T-helper 1 cell (primary cell): ENCODE results near the gene CEACAM21.

Experiments
- DNase-seq, 5 donors: peaks; one replicate each; pipeline ENCODE4 v3.0.0-alpha.2; 2012 to 2020
- total RNA-seq, 4 donors: gene quantifications; one replicate each; lab custom pipeline; 2026; lab: John Stamatoyannopoulos, UW

Gene CEACAM21
- 16.1 to 23.3 (median 21.4) reads per million in 4 donors for total RNA-seq

DNA sequence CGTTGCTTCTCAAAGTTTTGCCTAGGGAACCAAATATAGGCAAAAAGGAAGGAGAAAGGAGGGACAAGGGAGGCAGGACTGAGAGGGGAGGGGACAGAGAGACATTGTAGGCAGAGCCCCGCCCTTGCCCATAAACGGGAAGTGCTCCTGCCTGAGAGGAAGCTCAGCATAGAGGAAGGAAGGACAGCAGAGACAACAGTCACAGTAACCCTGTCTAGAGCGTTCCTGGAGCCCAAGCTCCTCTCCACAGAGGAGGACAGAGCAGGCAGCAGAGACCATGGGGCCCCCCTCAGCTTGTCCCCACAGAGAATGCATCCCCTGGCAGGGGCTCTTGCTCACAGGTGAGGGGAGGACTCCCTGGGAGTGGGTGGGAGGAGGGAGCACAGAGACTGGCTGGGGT lies at the start of gene CEACAM21:
TSS of gene CEACAM21 (plus strand) at position 169 of the 400 bp plus-strand sequence. CDS start at position 278, 109 bp downstream.
- peak in 2 of 5 donors; percentile 32 to 85 for DNase-seq

DNA sequence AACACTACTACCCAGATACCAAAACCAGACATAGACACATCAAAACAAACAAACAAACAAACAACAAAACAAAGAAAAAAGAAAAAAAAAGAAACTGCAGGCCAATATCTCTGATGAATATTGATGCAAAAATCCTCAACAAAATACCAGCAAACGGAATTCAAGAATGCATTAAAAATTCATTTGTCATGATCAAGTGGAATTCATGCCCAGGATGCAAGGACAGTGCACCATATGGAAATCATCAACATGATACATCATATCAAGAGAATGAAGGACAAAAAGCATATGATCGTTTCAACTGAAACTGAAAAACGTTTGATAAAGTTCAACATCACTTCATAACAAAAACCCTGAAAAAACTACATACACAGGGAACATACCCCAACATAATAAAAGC lies 48.9 kb upstream of the CEACAM21 start:
- no peak for DNase-seq

- DNase-seq: no peak
Observed at GRCh38 chr19:41528106-41528505, 47.9 kb upstream of the CEACAM21 start.

DNA sequence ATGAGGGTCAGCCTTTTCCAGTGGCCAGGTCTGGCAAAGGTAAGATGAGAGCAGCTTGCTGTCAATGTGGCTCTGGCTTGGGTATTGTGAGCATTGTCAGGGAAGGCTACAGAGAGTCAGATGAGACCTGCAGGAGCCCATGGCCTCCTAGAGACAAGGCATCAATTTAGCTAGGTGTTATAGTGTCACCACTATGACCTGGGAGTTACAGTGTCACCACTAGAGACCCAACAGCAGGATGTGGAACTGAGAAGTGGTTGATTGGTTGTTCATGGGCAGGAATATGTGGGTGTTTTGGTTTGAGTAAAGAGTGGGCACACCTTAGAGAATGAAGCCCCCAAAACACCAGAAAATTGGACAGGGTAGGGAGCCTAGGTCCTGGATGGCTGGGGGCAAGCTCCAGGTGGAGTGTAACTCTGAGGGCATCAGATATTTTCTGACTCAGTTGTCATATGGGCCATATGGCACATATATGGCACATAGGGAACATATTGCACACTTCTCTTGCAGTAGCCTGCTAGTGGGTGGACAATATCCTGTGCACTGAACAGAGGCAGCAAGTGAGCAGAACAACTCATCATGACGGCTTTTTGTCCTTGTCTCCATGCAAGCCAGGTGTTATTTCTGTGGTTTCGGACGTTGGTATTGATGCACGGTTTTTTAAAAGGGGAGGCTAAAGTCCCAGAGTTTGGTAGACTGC lies 46.3 kb upstream of the CEACAM21 start:
- peak in 1 of 5 donors; percentile 13 for DNase-seq

GRCh38 chr19:41530184-41530534 lies 45.8 kb upstream of the CEACAM21 start:
- no peak for DNase-seq

DNA sequence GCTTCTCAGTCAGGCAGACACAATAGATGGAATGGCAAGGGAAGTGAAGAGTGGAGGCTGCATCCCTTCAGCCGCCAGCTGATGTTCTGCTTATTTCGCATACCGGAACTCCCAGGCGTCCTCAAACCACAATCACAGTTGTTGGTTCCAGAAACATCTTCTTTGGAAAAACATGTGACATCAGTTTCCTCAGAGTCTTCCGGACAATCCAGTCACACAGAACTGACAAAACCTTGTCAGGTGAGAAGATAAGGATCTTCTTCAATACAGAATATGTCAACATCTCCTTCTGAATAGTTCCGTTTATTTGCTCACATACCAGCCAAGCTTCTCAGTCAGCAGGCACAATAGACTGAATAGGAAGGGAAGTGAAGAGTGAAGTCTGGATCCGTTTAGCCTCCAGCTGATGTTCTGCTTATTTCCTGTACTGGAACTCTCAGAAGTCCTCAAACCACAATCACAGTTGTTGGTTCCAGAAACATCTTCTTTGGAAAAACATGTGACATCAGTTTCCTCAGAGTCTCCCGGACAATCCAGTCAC lies 45.1 kb upstream of the CEACAM21 start:
- DNase-seq: no peak

GRCh38 chr19:41531438-41532311 lies 44.3 kb upstream of the CEACAM21 start:
- DNase-seq: peak; percentile 70 to 94 (median 80)

- no peak for DNase-seq
Observed at GRCh38 chr19:41532526-41532925, 43.4 kb upstream of the CEACAM21 start.

GRCh38 chr19:41533671-41534215 lies 42.2 kb upstream of the CEACAM21 start:
- DNase-seq: no peak

- DNase-seq: peak in 1 of 5 donors; percentile 53
Observed at GRCh38 chr19:41535029-41535622, 40.8 kb upstream of the CEACAM21 start.

DNA sequence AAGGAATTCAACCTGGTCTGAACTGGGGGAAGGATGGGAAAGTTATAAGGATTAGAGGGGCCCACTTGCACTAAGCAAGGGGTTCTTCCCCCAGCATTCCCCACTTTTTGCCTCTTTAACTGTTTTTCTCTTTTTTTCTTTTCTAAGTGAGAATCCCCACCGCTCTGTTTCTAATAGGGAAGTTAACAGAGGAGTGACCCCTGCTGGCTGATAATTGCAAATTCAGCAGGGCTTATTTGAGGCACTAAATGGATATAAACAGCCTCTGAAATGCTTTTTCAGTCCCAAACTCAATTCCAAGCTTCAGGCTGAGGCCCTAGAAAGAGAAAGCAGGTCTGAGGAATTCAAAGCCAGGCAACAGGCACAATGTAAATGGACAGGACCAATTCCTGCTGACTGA lies 38.2 kb upstream of the CEACAM21 start:
- DNase-seq: peak in 1 of 5 donors; percentile 55

- DNase-seq: no peak
Observed at GRCh38 chr19:41540041-41540695, 35.8 kb upstream of the CEACAM21 start.

DNA sequence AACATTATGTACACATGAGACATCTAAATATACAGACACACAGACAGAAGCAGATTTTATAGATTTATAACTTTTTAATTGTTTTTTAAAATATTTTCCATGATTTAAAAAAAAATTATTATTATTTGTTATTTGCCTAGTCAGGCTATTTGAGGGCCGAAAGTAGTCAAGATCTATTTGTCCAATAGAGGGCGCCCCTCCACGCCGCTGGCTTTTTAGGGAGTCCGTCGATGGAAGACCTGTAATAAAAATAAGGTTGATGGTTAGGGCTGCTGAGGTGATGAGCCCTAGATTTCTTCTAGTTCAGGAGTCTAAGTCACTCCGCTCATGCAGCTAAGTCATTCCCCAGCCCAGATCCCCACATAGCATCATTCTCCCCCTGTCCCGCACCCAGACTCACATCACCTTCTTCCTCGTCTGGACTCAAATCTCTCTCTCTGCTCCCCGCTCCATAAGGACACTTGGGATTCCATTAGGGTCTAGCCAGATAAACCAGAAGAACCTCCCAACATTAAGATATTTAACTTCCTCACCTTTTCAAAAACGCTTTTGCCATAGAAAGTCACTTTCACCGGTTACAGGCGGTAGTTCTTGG lies 33.9 kb upstream of the CEACAM21 start:
- peak; percentile 53 to 78 (median 67) for DNase-seq

- no peak for DNase-seq
Observed at GRCh38 chr19:41542622-41543021, 33.3 kb upstream of the CEACAM21 start.

GRCh38 chr19:41543582-41543981 lies 32.4 kb upstream of the CEACAM21 start:
- DNase-seq: peak in 1 of 5 donors; percentile 33

DNA sequence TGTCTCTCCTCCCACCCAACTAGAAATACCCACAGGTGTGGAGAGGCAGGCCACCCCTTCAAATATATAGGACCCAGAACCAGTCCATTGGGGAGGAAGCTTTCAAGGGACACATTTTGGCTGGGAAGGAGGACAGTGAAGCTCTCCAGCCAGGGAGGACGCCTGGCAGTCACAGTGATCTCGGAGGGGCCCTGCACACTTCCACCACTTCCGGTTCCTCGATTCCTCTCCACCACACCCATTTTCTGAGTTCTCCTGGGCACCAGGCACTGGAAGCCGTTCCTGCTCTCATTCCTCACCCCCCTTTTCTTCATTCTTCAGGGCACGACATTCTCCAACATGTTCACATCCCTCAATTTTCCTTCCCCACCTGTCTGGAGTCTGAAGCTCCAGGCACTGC lies 30.4 kb upstream of the CEACAM21 start:
- DNase-seq: peak in 1 of 5 donors; percentile 64

DNA sequence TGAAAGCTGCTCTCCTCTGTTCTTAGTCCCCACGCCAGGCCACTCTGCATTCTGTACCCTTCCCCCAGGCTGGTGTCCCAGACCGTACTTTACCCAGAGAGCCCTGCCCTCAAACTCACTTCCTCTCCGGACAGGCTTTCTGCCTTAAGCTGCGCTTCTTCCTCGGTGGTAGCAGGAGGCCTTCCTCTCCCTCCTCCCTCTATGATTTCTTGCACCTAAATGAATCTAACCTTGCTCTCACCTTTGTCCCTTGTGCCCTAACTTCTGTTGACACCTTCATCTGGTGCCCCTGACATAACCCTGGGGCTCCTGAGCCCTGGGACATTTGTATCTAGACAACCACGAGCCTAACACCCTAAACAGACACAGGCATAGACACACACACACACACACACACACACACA lies 29.6 kb upstream of the CEACAM21 start:
- peak in 2 of 5 donors; percentile 22 to 75 for DNase-seq

GRCh38 chr19:41546961-41547360 lies 29.0 kb upstream of the CEACAM21 start:
- no peak for DNase-seq

GRCh38 chr19:41547569-41547968 lies 28.4 kb upstream of the CEACAM21 start:
- DNase-seq: no peak

DNA sequence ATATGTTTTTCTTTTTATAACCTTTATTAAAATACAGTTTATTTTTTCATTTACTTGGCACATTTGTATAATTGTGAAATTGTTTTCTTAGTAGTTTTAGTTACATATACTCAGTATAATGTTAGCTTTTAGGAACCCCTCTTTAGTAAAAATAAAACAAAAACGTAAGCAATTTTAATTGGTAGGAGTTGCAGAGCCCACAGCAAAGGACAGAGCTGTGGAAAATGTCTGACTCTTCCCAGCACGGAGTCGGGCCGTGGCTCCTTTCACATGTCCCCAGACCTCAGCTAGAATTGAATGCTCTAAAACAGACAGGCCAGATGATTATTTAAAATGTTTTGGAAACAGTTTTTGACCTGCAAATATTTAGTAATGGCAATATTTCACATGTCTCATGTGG lies 27.9 kb upstream of the CEACAM21 start:
- no peak for DNase-seq

- peak; percentile 44 to 89 (median 63) for DNase-seq
Observed at GRCh38 chr19:41548954-41549688, 26.8 kb upstream of the CEACAM21 start.
